ENCODE results near the gene HMGB3. TPM values are rescaled to one million over a fixed set of nuclear protein-coding genes. Genes with fewer than 3 reads are reported as not detected.

The HMGB3 gene
- total RNA-seq, 4 donors from 2014 or later = 2.6 to 23.2 (median 8.6) TPM

- Histone ChIP-seq H3K9me3 (no peaks in the 10 kb centered on the region), H3K36me3 (no peaks in the 10 kb centered on the region), H3K4me1 (no peaks in the 10 kb centered on the region), H3K27ac (no peak overlapping the region), H3K27me3 (no peaks in the 10 kb centered on the region), H3K4me3 (no peak overlapping the region)
- DNase-seq = no peak
- intact Hi-C loops (cut with DNase I; ENCODE audit: low total_unique reads) = loop anchor here (5.0 kb wide), 1 partner anchor 696 kb away; no protein-coding TSS in a partner anchor
- in situ Hi-C loops (cut with MboI; ENCODE audit: low pct_ligation_motif_present in 1 of 4, low pct_unique_long_range_greater_than_20kb in 1 of 4, low sequenced_read_pairs in 3 of 4) = no loop called here
- TF ChIP-seq EP300 (IDR thresholded peaks at IDR 0.05; ENCODE audit: low read depth) = no peak
- TF ChIP-seq, protein P1, sequence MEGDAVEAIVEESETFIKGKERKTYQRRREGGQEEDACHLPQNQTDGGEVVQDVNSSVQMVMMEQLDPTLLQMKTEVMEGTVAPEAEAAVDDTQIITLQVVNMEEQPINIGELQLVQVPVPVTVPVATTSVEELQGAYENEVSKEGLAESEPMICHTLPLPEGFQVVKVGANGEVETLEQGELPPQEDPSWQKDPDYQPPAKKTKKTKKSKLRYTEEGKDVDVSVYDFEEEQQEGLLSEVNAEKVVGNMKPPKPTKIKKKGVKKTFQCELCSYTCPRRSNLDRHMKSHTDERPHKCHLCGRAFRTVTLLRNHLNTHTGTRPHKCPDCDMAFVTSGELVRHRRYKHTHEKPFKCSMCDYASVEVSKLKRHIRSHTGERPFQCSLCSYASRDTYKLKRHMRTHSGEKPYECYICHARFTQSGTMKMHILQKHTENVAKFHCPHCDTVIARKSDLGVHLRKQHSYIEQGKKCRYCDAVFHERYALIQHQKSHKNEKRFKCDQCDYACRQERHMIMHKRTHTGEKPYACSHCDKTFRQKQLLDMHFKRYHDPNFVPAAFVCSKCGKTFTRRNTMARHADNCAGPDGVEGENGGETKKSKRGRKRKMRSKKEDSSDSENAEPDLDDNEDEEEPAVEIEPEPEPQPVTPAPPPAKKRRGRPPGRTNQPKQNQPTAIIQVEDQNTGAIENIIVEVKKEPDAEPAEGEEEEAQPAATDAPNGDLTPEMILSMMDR (IDR thresholded peaks at IDR 0.05) = no peak
- no peak for TF ChIP-seq POLR2A (IDR thresholded peaks at IDR 0.05)
- no peak for TF ChIP-seq POLR2AphosphoS5 (IDR thresholded peaks at IDR 0.05)
- WGBS, 2 donors (ENCODE audit: low coverage in 1 of 2) = 64% methylated on average over 6 of the region's 6 CpGs; no CpG with 5 or more reads in 1 of the 2 donors
These were observed 46.6 kb upstream of the HMGB3 start for GRCh38 chrX:150936556-150936955.

GRCh38 chrX:150940844-150941495, 42.2 kb upstream of the HMGB3 start:
- no peak overlapping the region for H3K4me3 ChIP-seq
- no peaks in the 10 kb centered on the region for H3K9me3 ChIP-seq
- intact Hi-C loops (cut with DNase I; ENCODE audit: low total_unique reads) = no loop called here
- H3K27ac ChIP-seq = no peak overlapping the region
- no peaks in the 10 kb centered on the region for H3K4me1 ChIP-seq
- no peaks in the 10 kb centered on the region for H3K36me3 ChIP-seq
- 62 to 79% methylated on average over 4 to 9 of the region's 9 CpGs for WGBS, 2 donors (ENCODE audit: low coverage in 1 of 2)
- TF ChIP-seq POLR2AphosphoS5 (IDR thresholded peaks at IDR 0.05) (no peak), EP300 (IDR thresholded peaks at IDR 0.05; ENCODE audit: low read depth) (no peak), POLR2A (IDR thresholded peaks at IDR 0.05) (no peak)
- TF ChIP-seq, protein P1 (IDR thresholded peaks at IDR 0.05) = no peak
- in situ Hi-C loops (cut with MboI; ENCODE audit: low pct_ligation_motif_present in 1 of 4, low pct_unique_long_range_greater_than_20kb in 1 of 4, low sequenced_read_pairs in 3 of 4) = no loop called here
- no peaks in the 10 kb centered on the region for H3K27me3 ChIP-seq
- peak; percentile 32 for DNase-seq

DNA sequence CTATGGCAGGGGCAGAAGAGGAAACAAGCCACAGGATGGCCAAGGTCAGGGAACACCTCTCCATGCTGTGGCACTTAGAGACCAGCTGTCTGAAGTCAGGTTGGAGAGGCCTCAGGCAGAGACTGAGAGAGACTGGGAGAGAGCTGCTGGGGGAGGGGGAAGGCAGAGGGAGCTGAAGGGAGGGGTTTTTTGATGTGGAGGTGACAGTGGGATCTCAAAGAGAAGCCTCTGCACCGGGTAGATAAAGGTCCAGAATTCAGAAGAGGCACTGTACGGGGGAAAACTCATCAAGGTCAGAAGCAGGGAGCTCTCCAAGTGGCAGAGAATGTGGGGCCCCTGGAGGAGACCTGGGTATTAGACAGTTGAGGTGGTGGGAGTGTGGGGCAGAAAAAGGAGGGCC, 41.6 kb upstream of the HMGB3 start:
- no peak overlapping the region for H3K27ac ChIP-seq
- no peak overlapping the region for H3K4me3 ChIP-seq
- 53% methylated on average over 2 of the region's 2 CpGs; no CpG with 5 or more reads in 1 of the 2 donors for WGBS, 2 donors (ENCODE audit: low coverage in 1 of 2)
- no peaks in the 10 kb centered on the region for H3K27me3 ChIP-seq
- no peaks in the 10 kb centered on the region for H3K9me3 ChIP-seq
- no peak for DNase-seq
- H3K4me1 ChIP-seq = no peaks in the 10 kb centered on the region
- TF ChIP-seq POLR2AphosphoS5 (IDR thresholded peaks at IDR 0.05) (no peak), POLR2A (IDR thresholded peaks at IDR 0.05) (no peak), EP300 (IDR thresholded peaks at IDR 0.05; ENCODE audit: low read depth) (no peak)
- TF ChIP-seq, protein P1 (IDR thresholded peaks at IDR 0.05) = no peak
- no peaks in the 10 kb centered on the region for H3K36me3 ChIP-seq
- in situ Hi-C loops (cut with MboI; ENCODE audit: low pct_ligation_motif_present in 1 of 4, low pct_unique_long_range_greater_than_20kb in 1 of 4, low sequenced_read_pairs in 3 of 4) = no loop called here
- intact Hi-C loops (cut with DNase I; ENCODE audit: low total_unique reads) = no loop called here

- in situ Hi-C loops (cut with MboI; ENCODE audit: low pct_ligation_motif_present in 1 of 4, low pct_unique_long_range_greater_than_20kb in 1 of 4, low sequenced_read_pairs in 3 of 4) = no loop called here
- DNase-seq = peak; percentile 33
- intact Hi-C loops (cut with DNase I; ENCODE audit: low total_unique reads) = no loop called here
- Histone ChIP-seq H3K36me3 (no peaks in the 10 kb centered on the region), H3K4me1 (no peaks in the 10 kb centered on the region), H3K27me3 (no peaks in the 10 kb centered on the region), H3K4me3 (no peak overlapping the region), H3K9me3 (no peaks in the 10 kb centered on the region), H3K27ac (no peak overlapping the region)
- TF ChIP-seq POLR2AphosphoS5 (IDR thresholded peaks at IDR 0.05) = no peak
- TF ChIP-seq, protein P1 (IDR thresholded peaks at IDR 0.05) = no peak
- TF ChIP-seq EP300 (IDR thresholded peaks at IDR 0.05; ENCODE audit: low read depth) = no peak
- TF ChIP-seq POLR2A (IDR thresholded peaks at IDR 0.05) = no peak
- WGBS, 2 donors (ENCODE audit: low coverage in 1 of 2) = 71% methylated on average over 9 of the region's 9 CpGs; no CpG with 5 or more reads in 1 of the 2 donors
These were observed 40.1 kb upstream of the HMGB3 start for GRCh38 chrX:150942942-150943594.

Data from transverse colon (tissue), 4 donors.